WERI-Rb-1 (cell line): Measurements from ENCODE around the gene NR6A1.

Experiments used
- DNase-seq: peaks from one replicate; pipeline ENCODE4 v3.0.0-alpha.2; 2020
- H3K27ac ChIP-seq: fragments of 250-450 bp; sonication (Bioruptor Pico); 2 replicates; pipeline ENCODE4 v1.5.1; 2020; ENCODE audit warnings: mild to moderate bottlenecking, moderate library complexity
- H3K27me3 ChIP-seq: fragments of 250-450 bp; sonication (Bioruptor Pico); 2 replicates; pipeline ENCODE4 v1.5.1; 2021; ENCODE audit warnings: mild to moderate bottlenecking, low read depth, moderate library complexity; ENCODE audit not compliant: insufficient read depth, severe bottlenecking
- H3K36me3 ChIP-seq: fragments of 250-450 bp; sonication (Bioruptor Pico); 2 replicates; pipeline ENCODE4 v1.5.1; 2020; ENCODE audit warnings: mild to moderate bottlenecking, moderate library complexity
- H3K4me3 ChIP-seq: 2 replicates; pipeline ENCODE4 v1.5.1; 2011; ENCODE audit warnings: low read depth, mild to moderate bottlenecking, control low read depth, low read length
- H3K9me3 ChIP-seq: fragments of 250-450 bp; sonication (Bioruptor Pico); 2 replicates; pipeline ENCODE4 v1.5.1; 2021; ENCODE audit warnings: mild to moderate bottlenecking, moderate library complexity; ENCODE audit not compliant: severe bottlenecking
- TF ChIP-seq, protein P1 (sequence below): IDR thresholded peaks from 2 replicates; pipeline ENCODE4 v1.5.1; 2011; ENCODE audit warnings: low read depth, mild to moderate bottlenecking, control low read depth, inconsistent platforms, low read length

Gene NR6A1

DNA sequence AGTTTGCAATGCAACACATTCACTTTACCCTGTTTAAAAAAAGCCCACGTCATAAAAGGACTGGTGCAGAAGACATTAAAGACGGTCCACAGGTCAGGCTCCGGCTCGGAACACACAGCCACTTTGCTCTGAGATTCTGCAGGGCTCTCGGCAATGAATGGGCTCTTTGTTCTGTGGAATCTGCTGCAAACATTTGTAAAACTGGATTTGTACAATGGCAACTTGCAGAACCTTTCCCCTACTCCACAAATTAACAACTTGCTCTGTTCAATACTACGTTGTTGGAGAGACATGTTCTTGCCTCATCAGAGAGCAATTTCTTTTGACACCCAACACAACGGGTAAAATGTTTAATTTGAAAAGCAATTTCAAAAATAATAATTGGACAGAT is 250.9 kb downstream of the NR6A1 start:
- Histone ChIP-seq H3K4me3 (no peak overlapping the region), H3K27me3 (no peaks in the 10 kb centered on the region), H3K9me3 (no peaks in the 10 kb centered on the region), H3K36me3 (peaks cover 36% of the 10 kb centered on the region), H3K27ac (no peak overlapping the region)
- no peak for DNase-seq
- TF ChIP-seq, protein P1, sequence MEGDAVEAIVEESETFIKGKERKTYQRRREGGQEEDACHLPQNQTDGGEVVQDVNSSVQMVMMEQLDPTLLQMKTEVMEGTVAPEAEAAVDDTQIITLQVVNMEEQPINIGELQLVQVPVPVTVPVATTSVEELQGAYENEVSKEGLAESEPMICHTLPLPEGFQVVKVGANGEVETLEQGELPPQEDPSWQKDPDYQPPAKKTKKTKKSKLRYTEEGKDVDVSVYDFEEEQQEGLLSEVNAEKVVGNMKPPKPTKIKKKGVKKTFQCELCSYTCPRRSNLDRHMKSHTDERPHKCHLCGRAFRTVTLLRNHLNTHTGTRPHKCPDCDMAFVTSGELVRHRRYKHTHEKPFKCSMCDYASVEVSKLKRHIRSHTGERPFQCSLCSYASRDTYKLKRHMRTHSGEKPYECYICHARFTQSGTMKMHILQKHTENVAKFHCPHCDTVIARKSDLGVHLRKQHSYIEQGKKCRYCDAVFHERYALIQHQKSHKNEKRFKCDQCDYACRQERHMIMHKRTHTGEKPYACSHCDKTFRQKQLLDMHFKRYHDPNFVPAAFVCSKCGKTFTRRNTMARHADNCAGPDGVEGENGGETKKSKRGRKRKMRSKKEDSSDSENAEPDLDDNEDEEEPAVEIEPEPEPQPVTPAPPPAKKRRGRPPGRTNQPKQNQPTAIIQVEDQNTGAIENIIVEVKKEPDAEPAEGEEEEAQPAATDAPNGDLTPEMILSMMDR: no peak

DNA sequence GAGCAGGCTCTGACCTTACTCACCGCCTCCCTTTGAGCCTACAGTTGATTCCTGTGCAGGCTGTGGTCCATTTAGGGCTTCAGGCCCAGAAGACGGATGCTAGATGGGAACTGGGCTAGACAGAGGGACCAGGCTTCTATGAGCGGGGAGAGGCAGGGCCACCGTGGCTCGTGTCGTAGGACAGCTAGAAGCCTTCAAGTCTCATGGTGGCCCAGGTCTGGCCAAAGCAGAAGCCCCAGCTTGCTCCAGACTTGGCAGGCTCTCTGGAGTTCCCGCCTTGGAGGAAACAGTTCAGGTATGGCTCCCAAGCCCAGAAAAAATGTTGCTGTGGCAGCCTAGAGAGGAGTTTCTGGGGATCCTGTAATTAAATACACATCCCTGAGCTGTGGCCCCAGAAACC is 253.0 kb downstream of the NR6A1 start:
- Histone ChIP-seq H3K4me3 (no peak overlapping the region), H3K27me3 (no peaks in the 10 kb centered on the region), H3K27ac (no peak overlapping the region), H3K9me3 (no peaks in the 10 kb centered on the region), H3K36me3 (peaks cover 28% of the 10 kb centered on the region)
- TF ChIP-seq, protein P1: no peak
- DNase-seq: no peak

DNA sequence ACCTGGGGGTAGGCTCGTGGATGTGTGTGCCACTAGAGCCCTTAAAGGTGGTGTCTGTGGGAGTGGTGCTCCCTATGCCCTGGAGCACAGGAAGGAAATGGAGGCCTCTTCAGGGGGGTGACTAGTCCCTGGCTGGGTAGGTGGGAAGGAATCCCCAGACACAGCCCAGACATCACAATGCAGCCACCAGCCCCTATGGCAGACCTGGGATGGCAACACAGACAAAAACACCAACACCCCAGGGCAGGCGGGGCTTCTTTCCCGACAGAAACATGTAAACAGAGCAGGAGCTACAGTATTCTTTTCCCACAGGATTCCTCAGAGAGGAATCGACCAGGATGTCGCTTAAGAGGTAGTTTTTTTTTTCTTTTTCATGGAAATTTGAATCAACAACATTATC is 253.5 kb downstream of the NR6A1 start:
- no peaks in the 10 kb centered on the region for H3K9me3 ChIP-seq
- no peaks in the 10 kb centered on the region for H3K27me3 ChIP-seq
- H3K4me3 ChIP-seq: no peak overlapping the region
- H3K27ac ChIP-seq: no peak overlapping the region
- no peak for DNase-seq
- TF ChIP-seq, protein P1: no peak
- H3K36me3 ChIP-seq: peaks cover 28% of the 10 kb centered on the region

DNA sequence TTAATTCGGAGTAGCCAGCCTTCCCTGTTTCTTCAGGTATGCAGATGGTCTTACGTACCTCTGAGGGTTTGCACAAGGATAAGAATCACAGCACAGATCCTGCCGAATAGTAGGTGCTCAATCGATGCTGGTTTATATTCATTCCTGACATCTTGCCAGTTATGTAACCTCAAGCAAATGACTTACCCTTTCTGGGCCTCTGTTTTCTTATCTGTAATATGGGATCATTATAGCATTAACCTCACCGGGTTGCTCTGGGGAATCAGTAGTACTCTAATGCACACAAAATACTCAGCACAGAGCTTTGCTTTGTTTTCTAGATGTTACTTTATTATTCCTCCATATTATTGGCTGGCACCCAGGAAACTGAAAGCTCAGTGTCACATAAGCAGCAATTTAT is 256.2 kb downstream of the NR6A1 start:
- no peak overlapping the region for H3K4me3 ChIP-seq
- DNase-seq: no peak
- H3K27ac ChIP-seq: peak overlapping the region; percentile 72
- no peaks in the 10 kb centered on the region for H3K27me3 ChIP-seq
- peaks cover 8% of the 10 kb centered on the region; the same call in 1 of the 2 replicates for H3K36me3 ChIP-seq
- TF ChIP-seq, protein P1: no peak
- no peaks in the 10 kb centered on the region for H3K9me3 ChIP-seq

DNA sequence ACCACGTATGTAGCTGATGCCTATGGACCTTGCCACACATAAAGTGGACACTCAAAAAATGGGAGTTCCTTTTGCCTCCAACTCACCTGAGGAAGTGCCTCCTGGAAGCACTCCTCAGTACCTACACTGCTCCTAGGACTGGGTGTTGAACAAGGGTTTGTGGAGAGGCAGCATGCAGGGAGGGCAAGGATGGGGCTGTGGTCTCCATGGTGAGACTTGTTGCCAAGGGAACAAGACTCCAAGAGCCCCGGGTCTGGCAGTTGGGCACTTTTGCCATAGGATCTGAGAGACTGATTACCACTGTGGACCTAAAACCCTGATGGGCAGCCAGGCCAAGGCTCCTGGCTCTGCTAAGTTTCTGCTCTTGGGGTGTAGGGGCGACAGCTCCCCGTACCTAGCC is 257.0 kb downstream of the NR6A1 start:
- Histone ChIP-seq H3K27me3 (no peaks in the 10 kb centered on the region), H3K27ac (0 out of 2 replicates have a peak overlapping the region, but pooled peaks have one; percentile 1), H3K4me3 (no peak overlapping the region), H3K9me3 (no peaks in the 10 kb centered on the region), H3K36me3 (peaks cover 4% of the 10 kb centered on the region; the same call in 1 of the 2 replicates)
- TF ChIP-seq, protein P1: no peak
- no peak for DNase-seq

DNA sequence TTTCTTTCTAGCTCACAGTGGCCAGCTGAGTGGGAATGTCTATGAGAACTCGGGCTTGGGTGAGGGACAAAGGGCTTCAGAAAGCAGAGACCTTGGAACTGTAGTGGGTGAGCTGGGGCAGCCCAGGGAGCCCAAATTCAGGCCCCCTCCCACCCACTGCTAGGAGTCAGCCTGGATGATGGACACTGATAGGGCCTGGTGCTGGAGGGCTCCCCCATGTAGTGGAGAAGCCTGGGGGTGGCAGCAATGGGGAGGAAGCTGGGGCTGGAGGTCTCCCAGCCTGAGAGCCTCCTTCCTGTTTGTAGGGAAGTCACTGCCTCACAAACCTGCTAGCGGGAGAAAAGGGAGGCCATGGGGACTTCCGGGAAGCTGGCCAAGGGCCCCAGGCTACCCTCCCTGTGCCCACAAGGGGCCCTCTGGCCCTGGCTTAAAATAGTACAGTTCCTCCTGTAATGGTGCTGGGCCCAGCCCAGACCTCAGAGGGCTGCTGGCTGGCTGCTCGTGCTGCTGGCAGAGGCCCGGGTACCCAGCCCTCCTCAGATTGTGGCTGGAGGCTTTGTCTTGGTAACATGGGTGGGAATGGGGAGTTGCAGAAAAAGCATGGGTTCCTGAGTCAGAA is 257.6 kb downstream of the NR6A1 start:
- DNase-seq: no peak
- Histone ChIP-seq H3K27me3 (no peaks in the 10 kb centered on the region), H3K4me3 (no peak overlapping the region), H3K27ac (peak overlapping the region; percentile 5; the same call in 1 of the 2 replicates), H3K9me3 (no peaks in the 10 kb centered on the region), H3K36me3 (no peaks in the 10 kb centered on the region)
- TF ChIP-seq, protein P1: no peak
